Loucy (cell line): ENCODE results near the gene ZNF469.
"Not testable (repeated sequence)": the region's sequence is repeated elsewhere in the genome, so short reads cannot be mapped to it uniquely, and the experiment has no call there.

Experiments
- H2AFZ ChIP-seq: fragments of 200-600 bp; sonication (generic); 2 replicates; pipeline ENCODE4 v1.6.0; 2016; ENCODE audit warnings: antibody characterized with exemption, mild to moderate bottlenecking, low read length, moderate library complexity
- H3F3A ChIP-seq: fragments of 200-600 bp; 2 replicates; pipeline ENCODE4 v1.6.0; 2016; ENCODE audit warnings: antibody characterized with exemption, low read depth, mild to moderate bottlenecking
- H3K27me3 ChIP-seq: fragments of 200-600 bp; sonication (generic); 2 replicates; pipeline ENCODE4 v1.6.1; 2014; ENCODE audit warnings: low read length, mild to moderate bottlenecking; ENCODE audit not compliant: insufficient read depth, poor library complexity, severe bottlenecking
- H3K36me3 ChIP-seq: fragments of 200-600 bp; sonication (generic); 2 replicates; pipeline ENCODE4 v1.6.1; 2016; ENCODE audit warnings: low read length; ENCODE audit not compliant: insufficient read depth
- H3K4me1 ChIP-seq: fragments of 200-600 bp; sonication (generic); 2 replicates; pipeline ENCODE4 v1.5.1; 2014; ENCODE audit warnings: low read length, mild to moderate bottlenecking; ENCODE audit not compliant: insufficient read depth, poor library complexity, severe bottlenecking
- H3K4me2 ChIP-seq: fragments of 200-600 bp; sonication (generic); 2 replicates; pipeline ENCODE4 v1.6.0; 2014; ENCODE audit warnings: antibody characterized with exemption, low read length, low read depth, mild to moderate bottlenecking; ENCODE audit not compliant: poor library complexity, severe bottlenecking
- H3K4me3 ChIP-seq: fragments of 200-600 bp; sonication (generic); 2 replicates; pipeline ENCODE4 v1.5.1; 2014; ENCODE audit warnings: low read length, mild to moderate bottlenecking, mixed read lengths; ENCODE audit not compliant: poor library complexity, severe bottlenecking
- H3K79me2 ChIP-seq: fragments of 200-600 bp; sonication (generic); 2 replicates; pipeline ENCODE4 v1.6.1; 2014; ENCODE audit warnings: low read length; ENCODE audit not compliant: insufficient read depth
- H3K9ac ChIP-seq: fragments of 200-600 bp; sonication (generic); 2 replicates; pipeline ENCODE4 v1.6.0; 2014; ENCODE audit warnings: mild to moderate bottlenecking, low read depth, low read length, moderate library complexity; ENCODE audit not compliant: poor library complexity, severe bottlenecking
- H3K9me2 ChIP-seq: fragments of 200-600 bp; sonication (generic); replicated peaks from 2 replicates; pipeline ENCODE4 v1.6.1; 2016; ENCODE audit warnings: low read depth, low read length, mixed read lengths
- H3K9me3 ChIP-seq: fragments of 200-600 bp; sonication (generic); 2 replicates; pipeline ENCODE4 v1.6.1; 2014; ENCODE audit warnings: mild to moderate bottlenecking, antibody characterized with exemption, low read length, low read depth; ENCODE audit not compliant: insufficient read depth
- H4K20me1 ChIP-seq: fragments of 200-600 bp; sonication (generic); 2 replicates; pipeline ENCODE4 v1.6.0; 2014; ENCODE audit warnings: antibody characterized with exemption, low read length, mild to moderate bottlenecking; ENCODE audit not compliant: insufficient read depth, poor library complexity, severe bottlenecking
- EZH2phosphoT487 ChIP-seq: fragments of 200-600 bp; IDR thresholded peaks from 2 replicates; pipeline ENCODE4 v1.6.1; 2018; ENCODE audit warnings: antibody characterized with exemption, mild to moderate bottlenecking, moderate library complexity, borderline replicate concordance
- TF ChIP-seq, protein P1 (sequence below): fragments of 200-600 bp; sonication (generic); conservative IDR thresholded peaks from 2 replicates; pipeline ENCODE4 v1.5.1; 2014; ENCODE audit warnings: mild to moderate bottlenecking, antibody characterized with exemption, low read length

Gene ZNF469

DNA sequence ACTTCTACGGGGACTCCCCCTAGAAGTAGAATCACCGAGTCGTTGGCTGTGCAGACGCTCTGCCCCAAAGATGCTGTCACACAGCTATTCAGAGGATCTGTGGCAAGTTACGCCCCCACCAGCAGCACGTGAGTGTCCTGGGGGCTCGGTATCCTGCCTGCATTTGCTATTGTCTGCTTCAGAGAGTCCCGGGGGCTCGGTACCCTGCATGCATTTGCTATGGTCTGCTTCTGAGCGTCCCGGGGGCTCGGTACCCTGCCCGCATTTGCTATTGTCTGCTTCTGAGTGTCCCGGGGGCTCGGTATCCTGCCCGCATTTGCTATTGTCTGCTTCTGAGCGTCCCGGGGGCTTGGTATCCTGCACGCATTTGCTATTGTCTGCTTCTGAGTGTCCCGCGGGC lies 23.8 kb upstream of the ZNF469 start:
- no peaks in the 10 kb centered on the region for H3K79me2 ChIP-seq
- TF ChIP-seq, protein P1, sequence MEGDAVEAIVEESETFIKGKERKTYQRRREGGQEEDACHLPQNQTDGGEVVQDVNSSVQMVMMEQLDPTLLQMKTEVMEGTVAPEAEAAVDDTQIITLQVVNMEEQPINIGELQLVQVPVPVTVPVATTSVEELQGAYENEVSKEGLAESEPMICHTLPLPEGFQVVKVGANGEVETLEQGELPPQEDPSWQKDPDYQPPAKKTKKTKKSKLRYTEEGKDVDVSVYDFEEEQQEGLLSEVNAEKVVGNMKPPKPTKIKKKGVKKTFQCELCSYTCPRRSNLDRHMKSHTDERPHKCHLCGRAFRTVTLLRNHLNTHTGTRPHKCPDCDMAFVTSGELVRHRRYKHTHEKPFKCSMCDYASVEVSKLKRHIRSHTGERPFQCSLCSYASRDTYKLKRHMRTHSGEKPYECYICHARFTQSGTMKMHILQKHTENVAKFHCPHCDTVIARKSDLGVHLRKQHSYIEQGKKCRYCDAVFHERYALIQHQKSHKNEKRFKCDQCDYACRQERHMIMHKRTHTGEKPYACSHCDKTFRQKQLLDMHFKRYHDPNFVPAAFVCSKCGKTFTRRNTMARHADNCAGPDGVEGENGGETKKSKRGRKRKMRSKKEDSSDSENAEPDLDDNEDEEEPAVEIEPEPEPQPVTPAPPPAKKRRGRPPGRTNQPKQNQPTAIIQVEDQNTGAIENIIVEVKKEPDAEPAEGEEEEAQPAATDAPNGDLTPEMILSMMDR = no peak
- no peak overlapping the region for H3K4me3 ChIP-seq
- H3F3A ChIP-seq = no peaks in the 10 kb centered on the region
- H3K27me3 ChIP-seq = no peaks in the 10 kb centered on the region
- no peaks in the 10 kb centered on the region for H3K9me2 ChIP-seq
- H2AFZ ChIP-seq = no peak overlapping the region
- no peaks in the 10 kb centered on the region for H4K20me1 ChIP-seq
- H3K36me3 ChIP-seq = no peaks in the 10 kb centered on the region
- no peak overlapping the region for H3K9ac ChIP-seq
- no peaks in the 10 kb centered on the region for H3K4me1 ChIP-seq
- no peak overlapping the region for H3K4me2 ChIP-seq
- H3K9me3 ChIP-seq = no peaks in the 10 kb centered on the region

DNA sequence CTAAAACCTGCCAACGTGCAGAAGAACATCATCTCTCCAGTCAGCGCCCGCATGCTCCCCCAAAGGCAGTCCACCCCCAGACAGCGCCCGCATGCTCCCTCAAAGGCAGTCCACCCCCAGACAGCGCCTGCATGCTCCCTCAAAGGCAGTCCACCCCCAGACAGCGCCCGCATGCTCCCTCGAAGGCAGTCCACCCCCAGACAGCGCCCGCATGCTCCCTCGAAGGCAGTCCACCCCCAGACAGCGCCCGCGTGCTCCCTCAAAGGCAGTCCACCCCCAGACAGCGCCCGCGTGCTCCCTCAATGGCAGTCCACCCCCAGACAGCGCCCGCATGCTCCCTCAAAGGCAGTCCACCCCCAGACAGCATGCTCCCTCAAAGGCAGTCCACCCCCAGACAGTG lies 22.4 kb upstream of the ZNF469 start:
- H3K4me1 ChIP-seq = not testable (repeated sequence)

DNA sequence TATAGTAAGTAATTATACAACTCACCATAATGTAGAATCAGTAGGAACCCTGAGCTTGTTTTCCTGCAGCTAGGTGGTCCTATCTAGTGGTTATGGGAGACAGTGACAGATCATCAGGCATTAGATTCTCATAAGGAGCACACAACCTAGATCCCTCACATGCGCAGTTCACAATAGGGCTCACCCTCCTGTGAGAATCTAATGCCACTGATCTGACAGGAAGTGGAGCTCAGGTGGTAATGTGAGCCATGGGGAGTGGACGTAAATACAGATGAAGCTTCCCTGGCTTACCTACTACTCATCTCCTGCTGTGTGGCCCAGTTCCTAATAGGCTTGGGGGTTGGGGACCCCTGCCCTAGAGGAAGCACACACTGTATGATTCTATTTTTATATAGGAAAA lies 21.8 kb upstream of the ZNF469 start:
- TF ChIP-seq, protein P1 = no peak
- no peak for TF ChIP-seq EZH2phosphoT487
- H3F3A ChIP-seq = no peaks in the 10 kb centered on the region
- H3K79me2 ChIP-seq = no peaks in the 10 kb centered on the region
- no peak overlapping the region for H3K4me2 ChIP-seq
- H3K36me3 ChIP-seq = no peaks in the 10 kb centered on the region
- H3K9me2 ChIP-seq = no peaks in the 10 kb centered on the region
- H3K9ac ChIP-seq = no peak overlapping the region
- H3K4me3 ChIP-seq = no peak overlapping the region
- no peaks in the 10 kb centered on the region for H3K9me3 ChIP-seq
- H4K20me1 ChIP-seq = no peaks in the 10 kb centered on the region
- no peak overlapping the region for H2AFZ ChIP-seq
- no peaks in the 10 kb centered on the region for H3K4me1 ChIP-seq
- no peaks in the 10 kb centered on the region for H3K27me3 ChIP-seq

More for the DNA sequence above, 22.4 kb upstream of the ZNF469 start:
- H3K9me3 ChIP-seq, H3K9ac ChIP-seq, H3K4me2 ChIP-seq, H3K36me3 ChIP-seq, H4K20me1 ChIP-seq, H3F3A ChIP-seq, H3K27me3 ChIP-seq, H3K79me2 ChIP-seq, H3K9me2 ChIP-seq, H2AFZ ChIP-seq, H3K4me3 ChIP-seq: not testable (repeated sequence)

DNA sequence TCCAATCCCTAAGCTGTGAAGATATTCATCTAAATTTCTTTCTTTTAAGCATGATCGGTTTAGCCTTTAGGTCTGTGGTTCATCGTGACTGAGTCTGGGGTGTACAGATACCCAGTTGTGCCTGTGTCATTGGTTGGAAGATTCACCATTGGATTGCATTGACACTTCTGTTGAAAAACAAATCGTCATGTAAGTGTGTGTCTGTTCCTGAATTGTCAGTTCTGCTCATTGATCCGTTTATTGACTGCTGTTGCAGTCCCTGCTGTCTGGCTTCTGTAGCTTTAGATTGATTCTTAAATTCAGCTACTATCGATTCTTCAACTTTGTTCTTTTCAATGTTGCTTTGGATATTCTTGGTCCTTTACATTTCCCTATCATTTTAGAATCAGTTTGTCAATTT lies 21.0 kb upstream of the ZNF469 start:
- H3K4me3 ChIP-seq = no peak overlapping the region
- H3K79me2 ChIP-seq = no peaks in the 10 kb centered on the region
- H3K9me3 ChIP-seq = no peaks in the 10 kb centered on the region
- no peaks in the 10 kb centered on the region for H3K9me2 ChIP-seq
- no peak overlapping the region for H3K4me2 ChIP-seq
- no peaks in the 10 kb centered on the region for H3K4me1 ChIP-seq
- TF ChIP-seq, protein P1 = no peak
- TF ChIP-seq EZH2phosphoT487 = no peak
- H2AFZ ChIP-seq = no peak overlapping the region
- no peak overlapping the region for H3K9ac ChIP-seq
- no peaks in the 10 kb centered on the region for H4K20me1 ChIP-seq
- no peaks in the 10 kb centered on the region for H3K27me3 ChIP-seq
- no peaks in the 10 kb centered on the region for H3F3A ChIP-seq
- H3K36me3 ChIP-seq = no peaks in the 10 kb centered on the region
